Dermis blood vessel endothelial cell (primary cell): ENCODE measurements around the gene ERAP2. TPM values are rescaled to one million over a fixed set of nuclear protein-coding genes. Genes with fewer than 3 reads are reported as not detected.

Experiments
- DNase-seq: peaks from one replicate; pipeline ENCODE4 v3.0.0; 2010
- total RNA-seq: library from RNA; depleted of rRNA; stranded (reverse); fragments of >200 nt; gene quantifications from 2 replicates; pipeline ENCODE4 v1.2.3, GENCODE V29; 2014

The ERAP2 gene
- total RNA-seq, 1 donor from 2014 or later, result 132 TPM

GRCh38 chr5:96934708-96935558, 58.6 kb downstream of the ERAP2 start:
- DNase-seq, result peak; percentile 96

DNA sequence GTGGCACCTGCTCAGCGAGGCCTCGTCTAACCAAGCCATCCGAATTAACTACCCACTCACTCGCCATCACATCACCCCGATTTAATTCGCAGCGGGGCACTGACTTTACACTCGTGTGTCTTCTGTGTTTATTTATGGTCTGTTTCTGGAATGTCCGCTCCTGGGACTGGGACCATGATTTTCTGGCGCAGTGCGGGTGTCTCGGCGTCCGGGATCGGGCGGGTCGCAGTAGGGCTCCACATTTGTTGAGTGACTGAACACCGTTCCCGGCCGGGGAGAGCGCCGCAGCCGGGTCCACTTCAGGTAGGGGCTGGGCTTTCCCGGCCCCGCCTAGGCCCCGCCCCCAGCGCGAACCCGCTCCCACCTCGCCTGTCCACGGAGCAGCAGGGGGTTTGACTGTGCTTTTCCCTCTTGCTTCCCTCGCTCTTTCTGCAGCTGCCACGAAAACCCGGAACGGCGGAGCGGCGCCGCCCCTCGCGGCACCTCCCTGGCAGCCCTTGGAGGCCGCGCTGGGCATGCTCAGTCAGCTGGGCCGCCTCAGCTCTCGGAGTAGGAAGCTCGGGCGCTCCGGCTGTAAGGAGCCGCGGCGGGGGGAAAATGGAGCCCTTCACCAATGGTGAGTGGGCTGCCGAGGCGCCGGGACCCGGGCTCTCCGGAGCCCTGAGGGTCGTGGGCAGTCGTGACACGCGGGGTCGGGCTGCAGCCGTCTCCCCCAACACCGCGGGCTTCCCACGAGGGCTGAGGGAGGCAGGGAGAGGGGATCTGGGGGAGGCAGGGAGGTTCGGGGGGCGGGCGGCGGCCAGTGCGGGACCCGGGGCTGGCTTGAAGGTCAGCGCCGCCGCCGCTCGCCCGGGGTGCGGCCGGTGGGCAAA, 59.5 kb downstream of the ERAP2 start, which contains the start of gene LNPEP:
LNPEP (plus strand) TSS at position 522 of the 872 bp plus-strand sequence; CDS start at position 598, 76 bp downstream.
- peak; percentile 98 for DNase-seq

GRCh38 chr5:96936431-96937320, 60.4 kb downstream of the ERAP2 start:
- peak; percentile 51 for DNase-seq

DNA sequence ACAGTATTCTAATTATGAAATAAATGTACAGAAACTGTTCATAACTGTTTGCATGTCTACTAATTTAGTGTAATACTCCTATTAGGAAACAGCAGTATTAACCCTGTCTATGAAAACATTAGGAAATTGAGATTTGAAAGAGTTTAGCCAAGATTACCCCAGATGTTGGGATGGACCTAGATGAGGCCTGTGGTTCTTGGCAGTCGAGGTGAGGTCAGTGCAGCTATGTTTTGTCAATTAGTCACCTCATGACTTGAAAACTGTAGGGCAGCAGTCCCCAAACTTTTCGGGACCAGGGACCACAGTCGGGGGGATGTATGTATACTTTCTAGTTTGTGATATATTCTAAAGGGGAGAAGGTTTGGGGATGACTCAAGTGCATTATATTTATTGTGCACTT, 64.3 kb downstream of the ERAP2 start:
- no peak for DNase-seq

DNA sequence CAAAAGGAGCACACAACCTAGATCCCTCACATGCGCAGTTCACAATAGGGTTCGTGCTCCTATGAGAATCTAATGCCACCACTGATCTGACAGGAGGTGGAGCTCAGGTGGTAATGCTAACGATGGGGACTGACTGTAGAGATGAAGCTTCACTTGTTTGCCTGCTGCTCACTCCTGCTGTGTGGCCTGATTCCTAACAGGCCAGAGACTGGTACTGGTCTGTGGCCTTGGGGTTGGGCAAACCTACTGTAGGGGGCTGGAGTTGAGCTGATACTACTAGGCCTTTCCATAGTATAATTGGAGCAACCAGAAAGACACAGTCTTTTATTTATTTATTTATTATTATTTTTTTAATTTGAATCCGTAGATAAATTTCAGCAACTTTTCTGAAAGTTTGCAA, 64.8 kb downstream of the ERAP2 start:
- no peak for DNase-seq

- no peak for DNase-seq
Observed at GRCh38 chr5:96942078-96942477, 65.8 kb downstream of the ERAP2 start.

DNA sequence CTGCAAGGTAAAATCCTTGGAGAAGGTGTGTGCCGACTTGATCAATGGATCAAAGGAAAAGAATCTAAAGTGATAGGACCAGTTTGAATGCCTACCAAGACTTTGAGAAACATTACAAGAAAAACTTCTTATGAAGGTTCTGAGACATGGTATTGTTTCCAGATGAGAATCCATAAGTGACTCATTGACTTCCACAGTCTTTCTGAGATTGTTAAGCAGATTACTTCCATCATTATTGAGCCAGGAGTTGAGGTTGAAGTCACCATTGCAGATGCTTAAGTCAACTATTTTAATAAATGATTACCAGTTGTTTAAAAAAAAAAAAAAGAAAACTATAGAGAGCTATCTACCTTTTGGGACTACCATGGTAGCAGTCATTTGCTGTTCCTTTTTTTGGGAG, 66.6 kb downstream of the ERAP2 start:
- peak; percentile 40 for DNase-seq

DNA sequence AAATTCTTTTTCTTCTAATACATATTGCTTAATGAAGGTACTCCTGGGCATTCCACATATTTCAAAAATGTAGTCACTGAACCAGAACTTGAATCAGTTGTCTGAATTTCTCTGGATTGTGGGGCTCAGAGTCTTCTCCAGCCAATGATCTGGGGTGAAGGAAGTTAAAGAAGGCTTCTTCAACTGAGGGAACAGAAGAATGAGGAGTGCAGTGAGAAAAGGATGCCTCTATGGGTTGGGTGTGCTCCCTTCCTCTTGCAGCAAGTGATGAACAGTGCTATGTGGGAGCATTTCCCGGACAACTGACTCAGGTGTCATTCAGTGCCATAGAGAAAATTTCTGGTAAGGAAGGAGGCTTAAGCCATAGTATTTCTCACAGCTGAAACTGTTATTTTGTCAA, 67.5 kb downstream of the ERAP2 start:
- DNase-seq, result no peak

DNA sequence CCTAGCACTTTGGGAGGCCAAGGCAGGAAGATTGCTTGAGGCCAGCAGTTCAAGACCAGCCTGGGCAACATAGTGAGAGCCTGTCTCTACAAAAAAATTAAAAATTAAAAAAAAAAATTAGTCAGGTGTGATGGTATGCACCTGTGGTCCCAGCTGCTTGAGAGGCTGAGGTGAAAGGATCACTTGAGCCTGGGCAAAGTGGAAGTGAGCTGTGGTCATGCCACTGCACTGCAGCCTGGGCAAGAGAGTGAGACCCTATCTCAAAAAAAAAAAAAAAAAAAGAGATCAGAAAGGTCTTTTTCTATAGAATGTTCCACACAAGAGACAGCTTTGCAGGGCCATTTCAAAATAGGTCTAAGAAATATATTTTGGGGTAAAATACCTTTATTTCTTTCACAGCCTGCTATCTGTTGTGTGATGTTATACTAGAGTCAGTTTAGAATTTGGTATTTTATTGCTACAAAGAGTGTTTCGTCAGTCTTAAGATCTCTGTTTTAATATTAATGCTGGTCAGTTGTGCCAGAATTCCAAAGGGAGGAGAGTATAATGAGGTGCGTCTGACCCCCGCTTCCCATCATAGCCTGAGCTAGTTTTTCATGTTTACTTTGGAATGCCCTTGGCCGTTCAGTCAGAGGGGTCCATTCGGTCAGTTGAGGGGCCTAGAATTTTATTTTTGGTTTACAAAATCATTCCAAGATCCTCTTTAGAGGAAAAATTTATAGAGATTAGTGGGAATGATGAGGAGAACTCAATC, 69.0 kb downstream of the ERAP2 start:
- DNase-seq, result no peak

DNA sequence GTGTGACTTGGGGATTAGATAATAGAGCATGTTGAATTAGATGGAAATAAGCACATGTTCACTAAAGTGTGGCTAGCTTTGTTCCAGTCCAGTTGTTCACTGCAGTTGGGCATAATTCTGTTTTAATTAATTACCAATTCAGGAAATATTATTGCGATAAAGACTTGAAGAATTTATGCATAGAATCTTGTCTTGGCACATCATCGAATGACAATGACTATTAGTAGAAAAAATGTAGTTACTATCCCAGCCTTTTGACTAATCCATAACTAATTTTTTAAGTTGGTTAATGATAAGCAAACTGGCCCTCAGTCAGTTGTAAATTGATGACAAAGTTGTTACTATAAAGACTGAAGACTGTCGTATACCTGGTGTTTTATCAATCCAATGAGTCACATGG, 70.1 kb downstream of the ERAP2 start:
- DNase-seq, result no peak

DNA sequence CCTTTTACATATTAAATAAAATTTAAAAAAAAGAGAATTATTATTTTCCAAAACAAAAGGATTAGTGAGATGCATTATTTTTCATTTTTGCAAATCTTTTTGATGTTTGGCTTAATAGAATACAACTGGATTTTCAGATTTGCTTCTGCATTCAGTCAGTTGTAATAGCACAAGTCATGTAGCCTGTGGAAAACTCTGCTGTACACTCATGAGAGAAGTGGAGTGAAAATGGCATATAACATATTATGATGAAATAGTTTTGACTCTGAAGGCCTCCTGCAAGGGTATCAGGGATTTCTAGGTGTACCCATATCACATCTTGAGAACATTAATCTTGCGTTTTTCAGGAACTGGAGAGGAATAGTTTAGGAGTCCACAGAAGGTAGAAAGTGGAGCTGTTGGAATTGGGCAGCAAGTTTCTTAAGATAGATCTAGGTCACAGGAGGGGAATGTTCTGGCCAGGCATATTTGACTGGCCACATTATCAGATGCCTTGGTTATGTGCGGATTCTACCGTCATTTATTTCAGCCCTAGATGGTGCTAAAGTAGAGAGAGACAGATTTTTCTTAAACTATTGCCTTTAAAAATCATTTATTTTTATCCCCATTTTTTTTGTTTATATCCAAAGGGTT, 75.9 kb downstream of the ERAP2 start:
- no peak for DNase-seq

DNA sequence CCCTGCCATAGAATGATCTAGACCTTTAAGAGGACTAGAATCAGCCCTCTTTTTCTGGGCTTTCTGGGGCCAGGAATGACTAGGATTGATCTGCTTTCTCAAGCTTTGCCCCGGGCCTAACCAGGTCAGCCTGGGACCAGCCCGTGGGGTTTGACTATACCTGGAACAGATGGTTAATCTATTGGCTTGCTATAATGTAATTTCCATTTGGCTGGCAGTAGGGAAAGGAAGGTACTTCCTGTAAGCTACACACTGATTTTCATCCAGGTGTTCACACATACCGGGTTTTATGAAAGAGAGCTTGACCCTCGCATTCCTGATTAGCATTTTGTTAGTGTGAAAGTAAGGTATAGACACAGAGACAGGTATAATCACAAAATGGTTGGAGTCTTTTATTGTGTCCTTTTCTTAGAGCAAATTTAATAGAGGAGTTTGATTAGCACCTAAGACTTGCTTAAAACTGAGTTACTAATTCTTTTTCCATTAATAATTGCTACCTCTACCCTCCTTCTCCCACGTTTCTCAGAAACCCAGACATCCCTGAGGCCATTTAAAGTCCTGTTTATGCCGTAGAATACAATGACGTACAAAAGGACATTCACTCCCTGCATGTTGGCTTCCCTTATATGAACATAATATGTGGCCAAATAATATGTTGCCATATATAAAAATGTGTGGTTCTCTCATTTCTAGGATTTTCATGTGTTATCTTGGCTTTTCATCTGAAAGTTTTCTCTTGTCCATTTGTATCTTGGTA, 76.9 kb downstream of the ERAP2 start:
- DNase-seq, result no peak

DNA sequence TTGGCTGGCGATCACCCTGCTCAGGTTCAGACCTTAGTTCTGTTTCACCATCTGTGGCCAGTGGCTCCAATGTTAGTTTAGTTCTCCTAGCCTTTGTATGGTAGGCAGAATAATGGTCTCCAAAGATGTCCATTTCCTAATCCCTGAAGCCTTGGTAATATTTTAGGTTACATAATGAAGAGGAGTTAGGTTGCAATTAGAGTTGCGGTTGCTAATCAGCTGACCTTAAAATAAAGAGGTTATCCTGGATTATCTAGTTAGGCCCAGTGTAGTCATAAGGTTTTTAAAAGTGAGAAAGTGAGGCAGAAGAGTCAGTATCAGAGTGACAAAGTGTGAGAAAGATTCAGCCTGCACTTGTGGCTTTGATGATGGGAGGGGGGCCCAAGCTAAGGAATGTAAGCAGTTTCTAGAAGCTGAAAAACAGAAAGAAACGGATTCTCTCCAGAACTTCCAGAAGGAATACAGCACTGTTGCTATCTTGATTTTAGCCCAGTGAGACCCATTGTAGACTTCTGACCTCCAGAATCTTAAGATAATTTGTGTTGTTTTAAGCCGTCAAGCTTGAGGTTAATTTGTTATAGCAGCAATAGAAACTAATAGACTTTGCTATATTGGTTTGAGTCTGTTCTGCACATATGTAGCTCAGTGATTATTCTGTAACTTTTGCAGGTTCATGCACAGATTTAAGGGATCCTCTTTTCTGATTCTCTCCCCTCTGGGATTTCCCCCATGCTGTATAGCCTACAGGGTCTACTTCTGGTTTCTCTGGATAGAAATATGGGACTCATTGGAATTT, 81.2 kb downstream of the ERAP2 start:
- no peak for DNase-seq

DNA sequence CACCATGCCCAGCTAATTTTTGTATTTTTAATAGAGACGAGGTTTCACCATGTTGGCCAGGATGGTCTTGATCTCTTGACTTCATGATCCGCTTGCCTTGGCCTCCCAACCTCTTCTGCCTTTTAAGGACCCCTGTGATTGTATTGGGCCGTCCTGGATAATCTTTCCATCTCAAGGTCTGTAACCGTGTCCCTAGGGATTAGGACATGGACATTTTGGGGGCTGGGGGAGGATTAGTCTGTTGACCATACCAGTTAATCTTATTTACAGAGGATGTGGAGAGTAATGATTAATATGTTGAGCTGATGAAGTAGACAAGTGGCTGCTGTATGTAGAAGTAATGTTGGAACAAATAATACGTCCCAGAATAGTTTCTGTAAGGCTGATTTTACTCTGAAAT, 82.7 kb downstream of the ERAP2 start:
- no peak for DNase-seq

DNA sequence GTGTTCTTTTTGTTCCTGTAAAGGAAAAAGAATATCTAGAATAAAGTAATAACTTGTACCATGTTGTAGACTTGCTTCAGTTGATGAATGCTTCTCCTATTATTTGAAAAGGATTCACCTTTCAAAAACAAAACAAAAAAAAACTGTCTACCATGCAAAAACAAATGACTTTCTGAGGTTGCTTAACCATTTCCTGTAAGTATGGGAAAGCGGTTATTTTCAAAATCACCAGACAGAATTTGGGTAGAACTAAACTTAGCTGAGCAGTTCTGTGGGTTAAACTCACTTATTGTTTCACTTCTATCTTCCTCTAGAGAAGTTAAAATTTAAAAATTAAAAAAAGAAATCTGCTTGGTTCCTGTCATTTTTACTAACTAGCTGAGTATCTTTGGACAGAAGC, 84.8 kb downstream of the ERAP2 start:
- DNase-seq, result no peak

- DNase-seq, result peak; percentile 11
Observed at GRCh38 chr5:96962540-96962991, 86.3 kb downstream of the ERAP2 start.

GRCh38 chr5:96963267-96963666, 87.0 kb downstream of the ERAP2 start:
- DNase-seq, result peak; percentile 92

GRCh38 chr5:96966801-96967200, 90.5 kb downstream of the ERAP2 start:
- no peak for DNase-seq

GRCh38 chr5:96967400-96967799, 91.1 kb downstream of the ERAP2 start:
- peak; percentile 22 for DNase-seq

DNA sequence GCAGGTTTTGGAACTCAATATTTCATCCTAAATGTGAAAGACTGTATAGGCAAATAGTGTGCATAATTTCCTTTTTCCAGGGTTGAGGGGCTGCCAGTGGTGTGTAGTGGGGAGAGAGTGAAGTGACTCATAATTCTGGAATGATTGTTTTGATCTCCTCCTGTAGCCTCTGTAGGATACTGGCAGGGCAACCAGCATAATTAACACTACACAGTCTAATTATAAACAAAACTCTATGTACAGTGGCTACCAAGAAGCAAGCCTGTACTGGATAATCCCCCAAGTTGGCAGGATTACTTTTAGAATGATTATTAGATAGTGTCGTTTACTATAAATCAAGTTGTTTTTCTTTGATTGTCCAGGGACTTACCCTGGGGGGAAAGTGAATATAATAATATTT, 91.8 kb downstream of the ERAP2 start:
- peak; percentile 83 for DNase-seq
